ENCODE results near the gene CKM.
A peak's percentile ranks its signal among the peaks of the same experiment; 100 is the strongest.

DNA sequence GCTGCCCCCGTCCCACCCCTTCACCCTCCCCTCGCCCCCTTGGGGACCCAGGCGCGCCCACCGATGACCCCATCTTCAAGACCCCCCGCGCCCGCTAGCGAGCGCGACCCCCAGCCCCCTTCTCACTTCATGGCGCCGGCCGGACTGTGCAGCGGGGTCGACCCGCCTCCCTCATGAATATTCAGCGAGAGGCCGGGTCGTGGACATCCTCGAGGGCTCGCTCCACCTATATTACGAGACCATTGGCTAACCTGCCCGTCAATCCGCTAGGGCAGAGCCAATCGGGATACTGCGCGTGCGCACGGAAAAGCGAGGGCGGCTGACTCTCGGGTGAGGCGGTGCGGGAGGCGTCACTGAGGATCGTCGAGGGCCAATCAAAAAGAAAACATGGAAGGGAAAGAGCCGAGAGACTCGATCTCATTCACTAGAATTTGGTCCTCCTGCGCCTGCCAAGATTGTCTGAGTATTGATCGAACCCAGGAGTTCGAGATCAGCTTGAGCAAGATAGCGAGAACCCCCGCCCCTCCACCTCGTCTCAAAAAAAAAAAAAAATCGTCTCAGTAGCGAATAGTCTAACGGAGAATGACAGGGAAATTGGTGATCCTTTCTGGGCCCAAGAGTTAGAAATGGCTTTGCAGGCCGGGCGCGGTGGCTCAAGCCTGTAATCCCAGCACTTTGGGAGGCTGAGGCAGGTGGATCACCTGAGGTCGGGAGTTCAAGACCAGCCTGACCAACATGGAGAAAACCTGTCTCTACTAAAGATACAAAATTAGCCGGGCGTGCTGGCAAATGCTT, 47.9 kb upstream of the CKM start, which contains the start of gene ERCC2:
- TF ChIP-seq, protein P1, sequence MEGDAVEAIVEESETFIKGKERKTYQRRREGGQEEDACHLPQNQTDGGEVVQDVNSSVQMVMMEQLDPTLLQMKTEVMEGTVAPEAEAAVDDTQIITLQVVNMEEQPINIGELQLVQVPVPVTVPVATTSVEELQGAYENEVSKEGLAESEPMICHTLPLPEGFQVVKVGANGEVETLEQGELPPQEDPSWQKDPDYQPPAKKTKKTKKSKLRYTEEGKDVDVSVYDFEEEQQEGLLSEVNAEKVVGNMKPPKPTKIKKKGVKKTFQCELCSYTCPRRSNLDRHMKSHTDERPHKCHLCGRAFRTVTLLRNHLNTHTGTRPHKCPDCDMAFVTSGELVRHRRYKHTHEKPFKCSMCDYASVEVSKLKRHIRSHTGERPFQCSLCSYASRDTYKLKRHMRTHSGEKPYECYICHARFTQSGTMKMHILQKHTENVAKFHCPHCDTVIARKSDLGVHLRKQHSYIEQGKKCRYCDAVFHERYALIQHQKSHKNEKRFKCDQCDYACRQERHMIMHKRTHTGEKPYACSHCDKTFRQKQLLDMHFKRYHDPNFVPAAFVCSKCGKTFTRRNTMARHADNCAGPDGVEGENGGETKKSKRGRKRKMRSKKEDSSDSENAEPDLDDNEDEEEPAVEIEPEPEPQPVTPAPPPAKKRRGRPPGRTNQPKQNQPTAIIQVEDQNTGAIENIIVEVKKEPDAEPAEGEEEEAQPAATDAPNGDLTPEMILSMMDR (IDR thresholded peaks at IDR 0.05) = no peak
- peak; percentile 68 to 96 for TF ChIP-seq POLR2AphosphoS5 (IDR thresholded peaks at IDR 0.05; ENCODE audit: insufficient read depth in 1 of 2, low read depth in 1 of 2)

Data from vagina (tissue), 2 donors.